Retinal pigment epithelial cell (primary cell): ENCODE data around the gene KLK14.

Experiments
- DNase-seq: peaks from one replicate; pipeline ENCODE4 v3.0.0-alpha.2; 2010; ENCODE audit warnings: low read depth
- H3K4me3 ChIP-seq: 2 replicates; pipeline ENCODE4 v1.5.1; 2011; ENCODE audit warnings: mild to moderate bottlenecking, low read length, control low read depth, moderate library complexity
- TF ChIP-seq, protein P1 (sequence below): conservative IDR thresholded peaks from 2 replicates; pipeline ENCODE4 v1.5.1; 2011; ENCODE audit warnings: low read depth, low read length, control low read depth, inconsistent platforms

KLK14 gene

DNA sequence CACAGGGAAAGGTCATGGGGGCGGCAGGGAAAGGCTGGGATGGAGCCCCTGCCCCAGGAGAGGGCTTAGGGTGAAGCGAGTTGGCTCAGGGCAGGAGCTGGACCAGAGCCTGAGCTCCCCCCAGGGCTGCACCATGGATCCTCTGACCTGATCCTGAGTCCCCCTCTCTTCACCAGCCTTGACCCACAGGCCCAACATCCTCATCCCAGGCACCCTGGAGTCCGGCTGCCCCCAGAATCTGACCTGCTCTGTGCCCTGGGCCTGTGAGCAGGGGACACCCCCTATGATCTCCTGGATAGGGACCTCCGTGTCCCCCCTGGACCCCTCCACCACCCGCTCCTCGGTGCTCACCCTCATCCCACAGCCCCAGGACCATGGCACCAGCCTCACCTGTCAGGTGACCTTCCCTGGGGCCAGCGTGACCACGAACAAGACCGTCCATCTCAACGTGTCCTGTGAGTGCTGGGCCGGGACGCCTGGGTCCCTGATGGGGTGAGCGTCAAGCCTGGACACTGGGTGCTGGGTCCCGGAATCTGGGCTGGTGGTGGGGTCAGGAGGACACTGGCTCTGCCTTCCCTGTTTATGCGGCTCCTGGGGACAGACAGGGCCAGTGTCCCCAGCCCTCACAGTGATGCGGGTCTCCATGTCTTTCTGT is 42.9 kb upstream of the KLK14 start:
- DNase-seq, result no peak
- TF ChIP-seq, protein P1, sequence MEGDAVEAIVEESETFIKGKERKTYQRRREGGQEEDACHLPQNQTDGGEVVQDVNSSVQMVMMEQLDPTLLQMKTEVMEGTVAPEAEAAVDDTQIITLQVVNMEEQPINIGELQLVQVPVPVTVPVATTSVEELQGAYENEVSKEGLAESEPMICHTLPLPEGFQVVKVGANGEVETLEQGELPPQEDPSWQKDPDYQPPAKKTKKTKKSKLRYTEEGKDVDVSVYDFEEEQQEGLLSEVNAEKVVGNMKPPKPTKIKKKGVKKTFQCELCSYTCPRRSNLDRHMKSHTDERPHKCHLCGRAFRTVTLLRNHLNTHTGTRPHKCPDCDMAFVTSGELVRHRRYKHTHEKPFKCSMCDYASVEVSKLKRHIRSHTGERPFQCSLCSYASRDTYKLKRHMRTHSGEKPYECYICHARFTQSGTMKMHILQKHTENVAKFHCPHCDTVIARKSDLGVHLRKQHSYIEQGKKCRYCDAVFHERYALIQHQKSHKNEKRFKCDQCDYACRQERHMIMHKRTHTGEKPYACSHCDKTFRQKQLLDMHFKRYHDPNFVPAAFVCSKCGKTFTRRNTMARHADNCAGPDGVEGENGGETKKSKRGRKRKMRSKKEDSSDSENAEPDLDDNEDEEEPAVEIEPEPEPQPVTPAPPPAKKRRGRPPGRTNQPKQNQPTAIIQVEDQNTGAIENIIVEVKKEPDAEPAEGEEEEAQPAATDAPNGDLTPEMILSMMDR, result no peak
- no peak overlapping the region for H3K4me3 ChIP-seq

DNA sequence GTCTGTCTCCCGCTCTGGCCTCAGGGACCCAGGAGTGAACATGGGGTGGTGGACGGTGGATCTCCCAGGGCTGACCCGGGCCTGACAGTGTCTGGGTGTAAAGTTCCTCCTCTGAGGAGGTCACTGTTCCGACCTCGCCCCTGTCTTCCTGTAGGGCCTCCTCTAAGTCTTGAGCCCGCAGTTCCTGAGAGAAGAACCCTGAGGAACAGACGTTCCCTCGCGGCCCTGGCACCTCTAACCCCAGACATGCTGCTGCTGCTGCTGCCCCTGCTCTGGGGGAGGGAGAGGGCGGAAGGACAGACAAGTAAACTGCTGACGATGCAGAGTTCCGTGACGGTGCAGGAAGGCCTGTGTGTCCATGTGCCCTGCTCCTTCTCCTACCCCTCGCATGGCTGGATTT is 42.0 kb upstream of the KLK14 start, which contains the start of gene SIGLEC9:
Gene SIGLEC9 (plus strand): TSS at position 178 of the 400 bp plus-strand sequence. CDS start 69 bp downstream, at position 247.
- H3K4me3 ChIP-seq, result no peak within 1 kb of the TSS
- TF ChIP-seq, protein P1, result no peak
- no peak for DNase-seq

GRCh38 chr19:51124216-51124615 is 41.5 kb upstream of the KLK14 start:
- DNase-seq, result no peak
- no peak overlapping the region for H3K4me3 ChIP-seq
- TF ChIP-seq, protein P1, result no peak

DNA sequence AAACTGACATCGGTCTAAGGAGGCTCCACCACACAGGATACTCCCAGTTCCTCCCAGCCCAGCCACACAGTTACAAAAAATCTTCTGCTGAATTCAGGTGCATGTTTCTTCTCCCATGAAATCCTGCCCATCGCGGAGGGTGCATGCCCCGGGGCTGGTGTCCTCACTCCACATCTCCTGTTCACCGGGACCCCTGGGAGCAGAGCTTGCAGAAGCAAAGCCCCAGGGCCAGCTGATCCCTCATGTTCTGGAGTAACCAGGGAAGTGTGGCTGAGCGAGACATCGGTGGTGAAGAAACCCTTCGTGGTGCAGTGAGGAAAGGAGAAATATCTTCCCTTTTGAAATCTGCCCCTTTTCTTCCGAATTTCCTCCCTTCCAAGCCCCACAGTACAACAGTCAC is 41.1 kb upstream of the KLK14 start:
- DNase-seq, result no peak
- TF ChIP-seq, protein P1, result no peak
- H3K4me3 ChIP-seq, result no peak overlapping the region

- TF ChIP-seq, protein P1, result no peak
- H3K4me3 ChIP-seq, result no peak overlapping the region
- DNase-seq, result no peak
Observed at GRCh38 chr19:51123381-51123800, 40.7 kb upstream of the KLK14 start.

GRCh38 chr19:51122112-51122981 is 39.7 kb upstream of the KLK14 start:
- DNase-seq, result no peak
- TF ChIP-seq, protein P1, result no peak
- H3K4me3 ChIP-seq, result peak overlapping the region; percentile 6
